GM18861 (cell line): ENCODE measurements around the gene SCARB1.

Experiments
- ATAC-seq: cut with Tn5 transposase; IDR thresholded peaks from one replicate; pipeline ENCODE4 v1.9.1; 2021; ENCODE audit not compliant: unreplicated experiment

SCARB1 gene

GRCh38 chr12:124865728-124866127 is 2.1 kb upstream of the SCARB1 start:
- ATAC-seq = no peak

GRCh38 chr12:124864326-124864752 is 675 bp upstream of the SCARB1 start:
- ATAC-seq = no peak

DNA sequence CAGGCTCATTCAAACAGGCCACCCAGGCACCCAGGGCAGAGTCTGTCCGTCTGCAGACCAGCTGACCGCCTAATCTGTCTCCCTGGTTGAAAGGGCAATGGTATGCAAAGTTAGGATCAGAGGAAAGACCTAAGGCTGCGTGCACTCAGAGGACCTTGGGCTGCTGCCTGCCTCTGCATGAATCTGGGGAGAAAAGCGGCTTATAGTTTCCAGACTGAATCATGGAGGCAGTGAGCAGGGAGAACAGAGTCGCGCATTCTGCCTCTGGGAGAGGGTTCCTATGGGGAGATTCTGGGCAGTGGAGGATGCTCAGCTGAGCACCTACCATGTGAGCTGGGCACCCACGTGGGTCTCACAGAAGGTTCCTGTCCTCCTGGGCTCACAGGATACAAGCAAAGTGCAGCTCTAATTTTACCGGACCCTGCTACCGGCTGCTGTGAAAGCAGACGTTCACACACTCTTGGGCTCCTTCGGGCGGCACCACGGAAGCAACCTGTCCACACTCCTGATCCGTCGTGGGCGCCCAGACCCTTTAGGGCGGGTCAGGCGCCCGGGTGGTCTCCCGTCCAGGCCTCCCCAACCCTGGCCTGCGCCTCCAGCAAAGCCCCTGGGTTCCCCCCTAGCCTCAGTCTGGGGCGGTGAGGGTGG is 772 bp downstream of the SCARB1 start:
- ATAC-seq = peak; percentile 20

DNA sequence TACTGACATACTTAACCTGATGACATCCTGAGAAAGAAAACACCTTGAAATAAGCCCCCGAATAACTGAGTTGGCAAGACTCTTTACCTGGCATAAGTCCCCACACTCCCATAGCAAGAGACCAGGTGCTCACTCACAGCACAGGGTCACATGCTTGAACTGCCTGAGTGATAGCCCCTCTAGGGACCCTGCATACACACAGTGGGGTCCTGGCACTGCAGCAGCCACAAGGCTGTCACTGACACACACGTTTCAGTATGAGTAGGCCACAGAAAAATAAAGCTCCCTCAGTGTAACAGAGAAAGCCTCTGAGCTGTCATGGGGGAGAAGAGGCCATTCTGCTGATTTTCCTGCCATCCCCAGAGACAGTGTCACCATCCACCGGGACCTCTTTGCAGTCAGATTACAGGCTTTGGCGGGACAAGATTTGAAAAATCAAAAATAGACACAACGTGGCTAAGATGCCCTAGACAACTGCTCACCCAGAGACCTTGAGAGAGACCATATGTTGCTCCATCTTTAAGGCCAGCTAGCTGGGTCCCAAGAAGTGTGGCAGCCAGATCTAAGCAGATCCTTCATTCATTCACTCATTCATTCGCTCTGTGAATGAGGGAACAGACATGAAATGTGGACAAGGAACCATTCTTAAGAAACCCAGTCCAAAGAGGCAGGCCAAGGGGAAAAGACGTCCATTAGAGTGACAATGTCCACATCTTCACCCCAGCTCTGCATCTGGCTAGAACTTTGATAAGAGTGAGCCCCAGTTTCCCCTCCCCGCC is 1.6 kb downstream of the SCARB1 start:
- no peak for ATAC-seq

DNA sequence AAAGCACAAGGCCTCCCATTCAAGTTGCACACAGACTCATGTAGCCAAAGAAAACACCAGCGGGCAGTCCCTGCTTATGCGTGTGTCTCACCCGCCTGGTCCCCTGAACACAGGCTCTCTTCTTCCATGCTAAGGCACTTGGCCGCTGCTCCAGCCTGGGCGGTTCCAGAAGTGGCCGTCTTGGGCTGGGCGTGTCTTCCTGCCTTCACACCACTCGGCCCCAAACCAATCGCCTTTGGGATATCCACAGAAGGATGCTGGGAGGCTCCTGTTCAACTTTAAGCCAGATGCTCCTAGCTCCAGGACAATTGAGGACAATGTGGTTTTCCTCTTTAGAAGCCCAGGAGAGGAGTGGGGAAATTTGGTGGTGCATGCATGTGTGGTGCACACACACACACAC is 2.2 kb downstream of the SCARB1 start:
- ATAC-seq = no peak

- no peak for ATAC-seq
Observed at GRCh38 chr12:124857921-124858461, 5.7 kb downstream of the SCARB1 start.

DNA sequence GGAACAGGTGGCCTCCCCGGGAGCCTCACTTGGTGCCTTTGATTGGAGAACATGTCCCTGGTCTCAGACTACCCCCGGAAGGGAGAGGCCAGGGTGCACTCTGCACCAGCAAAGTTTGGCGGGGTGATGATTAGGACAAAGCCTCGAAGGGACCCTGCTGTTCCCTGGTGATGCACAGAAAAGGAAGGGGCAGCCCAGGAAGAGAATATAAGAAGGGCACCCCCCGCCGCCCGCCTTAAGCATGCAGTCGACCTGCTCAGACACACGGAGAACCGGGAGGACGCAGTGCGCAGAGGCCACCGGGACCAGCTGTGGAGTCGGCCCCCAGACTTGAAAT is 6.9 kb downstream of the SCARB1 start:
- no peak for ATAC-seq

DNA sequence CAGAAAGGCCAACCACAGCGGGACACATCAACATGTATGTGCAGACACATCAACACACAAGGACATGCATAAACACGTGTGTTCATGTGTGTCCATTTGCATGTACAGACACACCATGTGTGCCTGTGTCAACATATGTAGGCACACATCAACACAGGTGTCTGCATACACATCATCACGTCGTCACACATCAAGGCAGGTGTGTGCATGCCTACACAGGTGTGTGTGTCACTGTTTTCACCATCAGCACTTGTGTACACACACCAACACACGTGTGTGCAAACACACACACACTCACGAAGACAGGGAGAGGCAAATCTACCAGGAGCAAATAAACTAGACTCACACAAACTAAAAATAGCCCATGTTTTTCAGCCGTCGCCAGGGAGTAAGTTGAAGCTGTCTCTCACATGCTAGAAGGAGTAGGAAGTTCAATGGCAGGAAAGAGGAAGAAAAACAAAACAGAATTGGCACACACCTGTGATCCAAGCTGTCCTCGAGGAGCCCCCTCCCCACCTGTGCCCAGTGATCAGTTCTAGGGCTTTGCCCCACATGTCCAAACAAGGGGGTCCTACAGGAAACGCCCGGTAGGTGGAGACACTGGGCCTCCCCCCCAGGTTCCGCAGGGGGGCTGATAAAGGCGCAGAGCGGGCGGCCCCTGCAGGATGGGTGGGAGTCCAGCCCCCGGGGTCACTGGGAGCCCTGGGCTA is 7.4 kb downstream of the SCARB1 start:
- no peak for ATAC-seq

GRCh38 chr12:124855275-124855957 is 8.2 kb downstream of the SCARB1 start:
- no peak for ATAC-seq

GRCh38 chr12:124854637-124855184 is 9.0 kb downstream of the SCARB1 start:
- no peak for ATAC-seq

DNA sequence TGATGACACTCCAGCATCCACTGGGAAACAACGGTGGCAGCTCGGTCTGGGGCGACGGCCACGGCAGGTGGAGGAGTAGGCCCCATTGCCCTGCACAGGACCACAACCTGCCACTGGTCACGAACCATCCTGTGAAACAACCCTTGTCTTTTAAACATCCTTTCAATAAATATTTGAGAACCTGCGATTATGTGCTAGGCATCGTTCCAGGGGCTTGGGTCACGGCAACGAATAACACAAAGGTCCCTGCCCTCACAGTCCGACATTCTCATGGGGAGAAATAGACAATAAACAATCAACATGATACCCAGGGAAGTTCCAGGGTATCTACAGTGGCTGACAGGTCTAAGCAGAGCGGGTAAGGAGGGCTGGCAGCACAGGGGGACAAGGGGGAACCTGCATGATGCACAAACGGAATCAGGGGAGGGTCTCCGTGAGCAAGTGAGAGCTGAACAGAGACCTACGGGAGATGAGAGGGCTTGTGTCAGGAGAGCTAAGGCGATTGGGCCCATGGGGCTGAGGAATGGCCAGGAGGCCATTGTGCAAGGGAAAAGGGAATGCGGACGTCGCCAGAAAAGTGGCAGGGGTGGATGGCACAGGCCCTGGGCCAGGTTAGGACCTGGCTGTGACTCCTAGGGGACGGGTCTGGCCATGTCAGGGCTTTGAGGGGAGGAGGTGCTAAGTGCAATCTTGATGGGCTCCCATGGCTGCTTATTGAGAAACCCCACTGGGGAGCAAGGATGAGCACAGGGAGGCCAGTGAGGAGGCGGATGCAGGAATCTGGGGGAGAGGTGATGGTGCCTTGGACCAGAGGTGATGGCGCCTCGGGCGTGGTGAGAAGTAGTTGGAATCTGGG is 9.7 kb downstream of the SCARB1 start:
- ATAC-seq = no peak

DNA sequence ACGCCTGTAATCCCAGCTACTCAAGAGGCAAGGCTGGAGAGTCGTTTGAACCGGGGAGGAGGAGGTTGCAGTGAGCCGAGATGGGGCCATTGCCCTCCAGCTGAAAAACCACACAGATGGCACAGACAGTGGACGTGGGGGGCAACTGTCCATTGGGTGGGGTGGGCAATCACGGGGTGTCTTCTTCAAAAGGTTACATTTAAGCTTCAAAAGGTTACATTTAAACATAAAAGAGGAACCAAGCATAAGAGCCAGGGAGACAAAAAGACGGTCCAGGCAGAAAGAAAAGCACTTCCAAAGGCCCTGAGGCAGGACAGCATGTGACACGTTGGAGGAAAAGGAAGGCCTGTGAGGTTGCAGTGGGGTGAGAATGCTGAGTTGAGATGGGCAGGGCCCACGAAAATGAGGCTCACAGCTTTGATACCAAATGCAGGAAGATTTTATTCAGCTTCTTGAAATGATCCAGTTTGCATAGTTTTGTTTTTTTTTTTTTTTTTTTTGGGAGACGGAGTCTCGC is 10.7 kb downstream of the SCARB1 start:
- ATAC-seq = no peak

DNA sequence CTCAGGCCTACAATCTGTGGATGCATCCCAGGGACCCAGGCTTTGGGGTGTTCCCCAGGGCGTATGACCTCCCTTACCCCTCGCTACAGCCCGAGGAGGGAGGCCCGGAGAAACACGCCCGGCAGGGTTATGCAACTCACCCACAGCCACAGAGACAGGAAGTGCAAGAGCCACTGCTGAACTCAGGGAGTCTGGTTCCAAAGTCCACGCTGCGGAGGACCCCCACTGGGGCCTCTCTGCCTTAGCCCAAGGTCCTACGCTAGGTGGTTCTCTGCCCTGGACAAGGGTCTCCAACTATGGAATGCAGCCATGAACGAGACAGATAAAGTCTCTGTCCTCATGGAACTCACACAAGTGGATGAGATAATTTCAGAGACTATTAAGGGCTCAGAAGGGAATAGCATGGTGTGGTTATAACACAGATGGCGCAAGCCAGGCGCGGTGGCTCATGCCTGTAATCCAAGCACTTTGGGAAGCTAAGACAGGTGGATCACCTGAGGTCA is 11.3 kb downstream of the SCARB1 start:
- no peak for ATAC-seq

GRCh38 chr12:124851342-124851741 is 12.3 kb downstream of the SCARB1 start:
- ATAC-seq = no peak

GRCh38 chr12:124849382-124849781 is 14.3 kb downstream of the SCARB1 start:
- ATAC-seq = no peak

- no peak for ATAC-seq
Observed at GRCh38 chr12:124848621-124849380, 14.9 kb downstream of the SCARB1 start.

DNA sequence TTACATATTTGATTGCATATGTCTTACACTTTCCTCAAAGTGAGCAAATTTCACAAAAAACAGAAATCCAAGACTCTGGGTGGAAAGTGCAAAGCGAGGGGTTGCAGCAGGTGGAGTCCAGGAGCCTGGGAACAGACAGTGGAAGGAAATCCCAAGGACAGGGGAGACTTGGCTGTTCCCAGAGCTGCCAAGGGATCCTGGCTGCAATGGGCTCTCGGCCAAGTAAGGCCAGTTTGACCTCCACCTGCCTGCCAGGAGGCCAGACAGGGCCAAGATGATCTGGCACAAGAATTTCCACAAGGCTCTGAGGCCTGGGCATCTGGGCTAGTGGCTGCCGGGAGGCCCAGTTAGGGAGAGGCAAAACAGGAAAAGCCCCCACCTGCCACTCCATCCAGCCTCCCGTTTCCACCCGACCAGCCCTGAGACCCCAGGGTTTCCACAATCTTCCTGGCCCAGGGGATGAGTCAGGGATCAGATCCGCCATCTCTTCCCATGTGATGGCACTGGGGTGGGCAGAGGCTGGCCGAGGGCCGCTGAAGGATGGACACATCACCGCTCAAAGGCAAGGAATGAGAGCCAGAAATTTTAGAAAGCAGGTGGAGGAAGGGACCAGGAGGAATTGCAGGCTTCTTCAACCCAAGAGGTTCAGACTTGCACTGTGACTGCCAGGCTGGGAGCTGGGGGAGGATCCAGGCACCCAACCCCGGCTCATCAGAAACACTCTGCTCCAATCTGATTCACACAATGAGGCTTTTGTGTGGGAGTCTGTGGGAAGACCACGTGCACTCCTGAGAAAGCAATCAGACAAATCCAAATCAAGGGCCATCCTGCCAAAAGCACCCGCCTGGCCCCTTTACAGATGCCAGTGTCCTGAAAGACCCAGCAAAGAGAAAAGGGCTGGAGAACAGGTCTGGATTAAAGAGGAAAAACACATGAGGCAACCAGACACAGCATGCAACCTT is 16.3 kb downstream of the SCARB1 start:
- no peak for ATAC-seq
